PC-3 (cell line): ENCODE measurements around the gene PLEKHA5. TPM values are rescaled to one million over a fixed set of nuclear protein-coding genes. Genes with fewer than 3 reads are reported as not detected.

Experiments used
- ATAC-seq: fragments of 200-7000 bp; cut with Tn5 transposase; 2 replicates; pipeline ENCODE4 v1.9.1; 2020; ENCODE audit warnings: mild to moderate bottlenecking, moderate library complexity
- BruUV-seq: library from RNA; stranded (reverse); fragments of 400-500 nt; replicated peaks from 2 replicates; lab custom pipeline; 2021; lab: Mats Ljungman, UMichigan
- CTCF ChIA-PET: fragments of 300-600 bp; sonication (Branson Sonifier 250); formaldehyde crosslinking; loops from one replicate; lab custom pipeline; 2022; ENCODE audit warnings: antibody characterized with exemption; lab: Charles Lee
- POLR2A ChIA-PET: fragments of 300-600 bp; sonication (Branson Sonifier 250); formaldehyde crosslinking; loops from one replicate; lab custom pipeline; 2022; ENCODE audit warnings: antibody characterized with exemption; ENCODE audit not compliant: unreplicated experiment; lab: Charles Lee
- DNase-seq: peaks from one replicate; pipeline ENCODE4 v3.0.0-alpha.2; 2015
- H2AFZ ChIP-seq: fragments of 300-600 bp; sonication (generic); 2 replicates; pipeline ENCODE4 v1.6.0; 2016; ENCODE audit warnings: antibody characterized with exemption, low read length
- H3F3A ChIP-seq: fragments of 300-600 bp; sonication (generic); one replicate; pipeline ENCODE4 v1.6.0; 2017; ENCODE audit warnings: antibody characterized with exemption, low read length, control low read depth, mild to moderate bottlenecking; ENCODE audit not compliant: unreplicated experiment
- H3K27ac ChIP-seq: fragments of 300-600 bp; sonication (generic); 2 replicates; pipeline ENCODE4 v1.5.1; 2016; ENCODE audit warnings: mild to moderate bottlenecking, low read length
- H3K27me3 ChIP-seq: fragments of 300-600 bp; sonication (generic); 2 replicates; pipeline ENCODE4 v1.6.1; 2016; ENCODE audit warnings: low read length, mixed read lengths
- H3K36me3 ChIP-seq: fragments of 300-600 bp; sonication (generic); 2 replicates; pipeline ENCODE4 v1.6.1; 2016; ENCODE audit warnings: low read depth, mixed run types, low read length, mixed read lengths
- H3K4me1 ChIP-seq: fragments of 300-600 bp; sonication (generic); 2 replicates; pipeline ENCODE4 v1.5.1; 2016; ENCODE audit warnings: low read length; ENCODE audit not compliant: insufficient read depth
- H3K4me2 ChIP-seq: fragments of 300-600 bp; sonication (generic); 2 replicates; pipeline ENCODE4 v1.6.0; 2016; ENCODE audit warnings: low read length
- H3K4me3 ChIP-seq: fragments of 300-600 bp; sonication (generic); 2 replicates; pipeline ENCODE4 v1.5.1; 2016; ENCODE audit warnings: mild to moderate bottlenecking, low read length, mixed read lengths
- H3K79me2 ChIP-seq: fragments of 300-600 bp; sonication (generic); 2 replicates; pipeline ENCODE4 v1.6.1; 2017; ENCODE audit warnings: low read length, mixed read lengths
- H3K9ac ChIP-seq: fragments of 300-600 bp; sonication (generic); 2 replicates; pipeline ENCODE4 v1.6.0; 2016; ENCODE audit warnings: mild to moderate bottlenecking, low read length
- H3K9me2 ChIP-seq: fragments of 300-600 bp; sonication (generic); replicated peaks from 2 replicates; pipeline ENCODE4 v1.6.1; 2016; ENCODE audit warnings: mixed run types, low read length, mixed read lengths
- H3K9me3 ChIP-seq: fragments of 300-600 bp; sonication (generic); 2 replicates; pipeline ENCODE4 v1.6.1; 2016; ENCODE audit warnings: low read length, mixed read lengths
- H4K20me1 ChIP-seq: fragments of 300-600 bp; sonication (generic); 2 replicates; pipeline ENCODE4 v1.6.1; 2016; ENCODE audit warnings: low read length, mixed read lengths
- EZH2 ChIP-seq: fragments of 300-600 bp; sonication (generic); IDR thresholded peaks from one replicate; pipeline ENCODE4 v1.6.1; 2017; ENCODE audit warnings: antibody characterized with exemption, mild to moderate bottlenecking, low read length; ENCODE audit not compliant: unreplicated experiment
- EZH2phosphoT487 ChIP-seq: fragments of 300-600 bp; sonication (generic); IDR thresholded peaks from 2 replicates; pipeline ENCODE4 v1.6.1; 2018; ENCODE audit warnings: mild to moderate bottlenecking, antibody characterized with exemption, low read length, borderline replicate concordance
- intact Hi-C: fragments of 100-400 bp; cut with micrococcal nuclease; formaldehyde crosslinking; loops from 2 replicates; pipeline ENCODE4 v1.9.0; 2023
- total RNA-seq: library from RNA; depleted of rRNA; stranded (reverse); fragments of >200 nt; gene quantifications from 2 replicates; pipeline ENCODE4 v1.2.3, GENCODE V29; 2014
- TF ChIP-seq, protein P1 (sequence below): fragments of 300-600 bp; sonication (generic); conservative IDR thresholded peaks from 2 replicates; pipeline ENCODE4 v1.5.1; 2017; ENCODE audit warnings: antibody characterized with exemption, low read depth, mild to moderate bottlenecking, low read length

PLEKHA5 gene
- total RNA-seq, 1 experiment from 2014 or later: 16.7 TPM

DNA sequence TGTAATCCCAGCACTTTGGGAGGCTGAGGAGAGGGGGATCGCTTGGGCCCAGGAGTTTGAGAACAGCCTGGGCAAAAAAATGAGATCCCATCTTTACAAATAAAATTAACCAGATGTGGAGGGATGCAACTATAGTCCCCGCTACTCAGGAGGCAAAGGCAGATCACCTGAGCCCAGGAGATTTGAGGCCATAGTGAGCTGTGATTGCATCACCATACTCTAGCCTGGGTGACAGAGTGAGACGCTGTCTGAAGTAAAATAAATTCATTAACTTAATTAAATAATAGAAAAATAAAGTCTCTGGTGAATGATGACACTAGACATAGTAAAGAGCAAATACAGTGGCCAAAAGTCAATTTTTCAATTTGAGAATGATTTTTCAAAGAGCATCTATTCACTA is 16.1 kb upstream of the PLEKHA5 start:
- H3K4me1 ChIP-seq: no peaks in the 10 kb centered on the region
- ChIA-PET CTCF (no interaction called here), POLR2A (no interaction called here)
- no peaks in the 10 kb centered on the region for H3K9me2 ChIP-seq
- H3K79me2 ChIP-seq: no peaks in the 10 kb centered on the region
- H3K4me3 ChIP-seq: no peak overlapping the region
- no peak overlapping the region for H3K27ac ChIP-seq
- no peaks in the 10 kb centered on the region for H3F3A ChIP-seq
- intact Hi-C loops: no loop called here
- TF ChIP-seq EZH2: no peak
- TF ChIP-seq EZH2phosphoT487: no peak
- TF ChIP-seq, protein P1, sequence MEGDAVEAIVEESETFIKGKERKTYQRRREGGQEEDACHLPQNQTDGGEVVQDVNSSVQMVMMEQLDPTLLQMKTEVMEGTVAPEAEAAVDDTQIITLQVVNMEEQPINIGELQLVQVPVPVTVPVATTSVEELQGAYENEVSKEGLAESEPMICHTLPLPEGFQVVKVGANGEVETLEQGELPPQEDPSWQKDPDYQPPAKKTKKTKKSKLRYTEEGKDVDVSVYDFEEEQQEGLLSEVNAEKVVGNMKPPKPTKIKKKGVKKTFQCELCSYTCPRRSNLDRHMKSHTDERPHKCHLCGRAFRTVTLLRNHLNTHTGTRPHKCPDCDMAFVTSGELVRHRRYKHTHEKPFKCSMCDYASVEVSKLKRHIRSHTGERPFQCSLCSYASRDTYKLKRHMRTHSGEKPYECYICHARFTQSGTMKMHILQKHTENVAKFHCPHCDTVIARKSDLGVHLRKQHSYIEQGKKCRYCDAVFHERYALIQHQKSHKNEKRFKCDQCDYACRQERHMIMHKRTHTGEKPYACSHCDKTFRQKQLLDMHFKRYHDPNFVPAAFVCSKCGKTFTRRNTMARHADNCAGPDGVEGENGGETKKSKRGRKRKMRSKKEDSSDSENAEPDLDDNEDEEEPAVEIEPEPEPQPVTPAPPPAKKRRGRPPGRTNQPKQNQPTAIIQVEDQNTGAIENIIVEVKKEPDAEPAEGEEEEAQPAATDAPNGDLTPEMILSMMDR: no peak
- H3K9me3 ChIP-seq: no peaks in the 10 kb centered on the region
- no peak overlapping the region for H2AFZ ChIP-seq
- H3K27me3 ChIP-seq: no peaks in the 10 kb centered on the region
- no TSS peak for BruUV-seq
- DNase-seq: no peak
- no peaks in the 10 kb centered on the region for H4K20me1 ChIP-seq
- H3K9ac ChIP-seq: no peak overlapping the region
- H3K36me3 ChIP-seq: no peaks in the 10 kb centered on the region
- H3K4me2 ChIP-seq: no peak overlapping the region
- no peak for ATAC-seq

DNA sequence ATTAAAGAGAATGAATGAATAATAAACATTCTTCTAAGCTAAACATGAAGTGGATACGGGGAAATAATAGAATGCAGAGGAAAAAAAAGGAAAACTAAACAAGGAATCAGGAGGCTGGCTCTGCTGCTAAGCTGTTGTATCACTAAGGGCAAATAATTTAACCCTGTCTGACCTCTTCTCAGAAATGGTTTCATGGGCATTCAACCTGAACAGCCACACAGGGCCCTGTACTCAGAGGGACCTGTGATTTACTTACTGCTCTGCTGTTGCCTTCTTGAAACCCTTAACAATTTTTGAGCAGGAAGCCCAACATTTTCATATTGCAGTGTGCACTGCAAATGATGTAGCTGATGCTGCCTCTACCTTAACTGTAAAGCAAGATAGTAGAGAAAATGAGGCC is 14.2 kb upstream of the PLEKHA5 start:
- Histone ChIP-seq H3K9ac (no peak overlapping the region), H3F3A (no peaks in the 10 kb centered on the region), H3K9me3 (no peaks in the 10 kb centered on the region), H3K9me2 (no peaks in the 10 kb centered on the region), H3K36me3 (no peaks in the 10 kb centered on the region), H2AFZ (no peak overlapping the region), H3K27ac (no peak overlapping the region), H3K4me1 (peaks cover 1% of the 10 kb centered on the region), H3K4me2 (no peak overlapping the region), H3K27me3 (no peaks in the 10 kb centered on the region), H3K4me3 (no peak overlapping the region), H3K79me2 (no peaks in the 10 kb centered on the region), H4K20me1 (no peaks in the 10 kb centered on the region)
- intact Hi-C loops: no loop called here
- no peak for DNase-seq
- BruUV-seq: no TSS peak
- ChIA-PET POLR2A (no interaction called here), CTCF (no interaction called here)
- ATAC-seq: no peak
- TF ChIP-seq EZH2phosphoT487 (no peak), EZH2 (no peak)
- TF ChIP-seq, protein P1: no peak

DNA sequence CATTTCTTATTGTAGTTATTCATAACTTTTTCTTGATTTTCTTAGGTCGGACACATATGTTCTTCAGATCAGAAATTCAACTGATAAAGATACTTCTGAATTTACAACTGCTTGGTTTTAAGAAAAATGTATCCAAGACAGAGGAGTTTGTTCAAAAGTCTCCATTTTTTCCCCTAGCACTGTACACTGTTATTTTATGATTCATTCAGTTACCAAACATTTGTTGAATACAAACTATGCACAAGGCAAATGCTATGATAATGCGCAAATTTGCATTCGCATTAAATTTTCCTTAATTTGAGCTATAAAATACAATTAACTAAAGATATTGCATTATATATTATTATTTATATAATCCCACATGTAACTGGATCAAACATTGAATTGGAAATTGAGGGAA is 10.1 kb upstream of the PLEKHA5 start:
- POLR2A ChIA-PET: no interaction called here

More for the DNA sequence above, 10.1 kb upstream of the PLEKHA5 start:
- no peak overlapping the region for H3K4me2 ChIP-seq
- no peaks in the 10 kb centered on the region for H3K27me3 ChIP-seq
- CTCF ChIA-PET: no interaction called here
- H3K9me3 ChIP-seq: no peaks in the 10 kb centered on the region
- H3K4me1 ChIP-seq: peaks cover 16% of the 10 kb centered on the region
- no peaks in the 10 kb centered on the region for H3K9me2 ChIP-seq
- H3K9ac ChIP-seq: no peak overlapping the region
- no peaks in the 10 kb centered on the region for H3K36me3 ChIP-seq
- DNase-seq (no peak), ATAC-seq (no peak)
- H3F3A ChIP-seq: no peaks in the 10 kb centered on the region
- no peak overlapping the region for H3K4me3 ChIP-seq
- intact Hi-C loops: no loop called here
- no peaks in the 10 kb centered on the region for H3K79me2 ChIP-seq
- TF ChIP-seq EZH2: no peak
- no peak overlapping the region for H2AFZ ChIP-seq
- no peak overlapping the region for H3K27ac ChIP-seq
- no peaks in the 10 kb centered on the region for H4K20me1 ChIP-seq
- no TSS peak for BruUV-seq
